ENCODE results near the gene ITGAV. TPM values are rescaled to one million over a fixed set of nuclear protein-coding genes. Genes with fewer than 3 reads are reported as not detected.

The ITGAV gene
- total RNA-seq, 1 experiment from 2014 or later = 26.9 TPM

GRCh38 chr2:186575302-186575701 lies 14.6 kb upstream of the ITGAV start:
- H3K4ac ChIP-seq (ENCODE audit: low read depth, low read length) = no peak overlapping the region
- H2BK5ac ChIP-seq (ENCODE audit: insufficient read length, low read length) = no peak overlapping the region
- no peaks in the 10 kb centered on the region for H3K36me3 Mint-ChIP-seq (ENCODE audit: insufficient read depth in 1 of 3, low read depth in 3 of 3)
- no peak overlapping the region for H3K4me2 ChIP-seq (ENCODE audit: insufficient read depth, insufficient read length, low read length)
- no peak overlapping the region for H3K27ac ChIP-seq (ENCODE audit: insufficient read length, low read depth, low read length)
- no peaks in the 10 kb centered on the region for H4K20me1 ChIP-seq (ENCODE audit: control insufficient read depth, insufficient read depth, insufficient read length)
- H2BK15ac ChIP-seq (ENCODE audit: low read depth, low read length) = no peak overlapping the region
- no peaks in the 10 kb centered on the region for H3K9me3 Mint-ChIP-seq
- WGBS (ENCODE audit: extremely low coverage, insufficient read length, low lambda C conversion rate) = no CpG with 5 or more reads among the region's 1 CpG
- no peak overlapping the region for H4K8ac ChIP-seq (replicated peaks; ENCODE audit: insufficient read length, low read depth, low read length)
- H3K23me2 ChIP-seq (ENCODE audit: insufficient read length, low read depth, low read length, poor library complexity, severe bottlenecking) = no peaks in the 10 kb centered on the region
- no peak overlapping the region for H2BK120ac ChIP-seq (ENCODE audit: low read depth, low read length, poor library complexity, severe bottlenecking)
- no peak overlapping the region for H2BK20ac ChIP-seq (ENCODE audit: low read depth, low read length, poor library complexity, severe bottlenecking)
- H3K27me3 ChIP-seq (ENCODE audit: insufficient read depth, low read length) = no peaks in the 10 kb centered on the region
- no peak overlapping the region for H3K4me3 Mint-ChIP-seq
- H3K56ac ChIP-seq (ENCODE audit: insufficient read length, low read depth, low read length) = no peak overlapping the region
- DNase-seq = no peak
- H4K5ac ChIP-seq (ENCODE audit: insufficient read length, low read depth, low read length) = no peak overlapping the region
- no peaks in the 10 kb centered on the region for H3K27me3 Mint-ChIP-seq (ENCODE audit: low read depth)
- no peaks in the 10 kb centered on the region for H3K79me1 ChIP-seq (ENCODE audit: insufficient read depth, low read depth, low read length, poor library complexity, severe bottlenecking)
- H2AFZ ChIP-seq (ENCODE audit: low read length) = no peak overlapping the region
- no peak overlapping the region for H3K18ac ChIP-seq (ENCODE audit: insufficient read length, low read depth, low read length)
- no peak overlapping the region for H3T11ph ChIP-seq (ENCODE audit: low read length)
- peaks cover 9% of the 10 kb centered on the region in 2 experiments; a peak in 3 of 4 replicates for H3K4me1 Mint-ChIP-seq
- TF ChIP-seq, protein P1, sequence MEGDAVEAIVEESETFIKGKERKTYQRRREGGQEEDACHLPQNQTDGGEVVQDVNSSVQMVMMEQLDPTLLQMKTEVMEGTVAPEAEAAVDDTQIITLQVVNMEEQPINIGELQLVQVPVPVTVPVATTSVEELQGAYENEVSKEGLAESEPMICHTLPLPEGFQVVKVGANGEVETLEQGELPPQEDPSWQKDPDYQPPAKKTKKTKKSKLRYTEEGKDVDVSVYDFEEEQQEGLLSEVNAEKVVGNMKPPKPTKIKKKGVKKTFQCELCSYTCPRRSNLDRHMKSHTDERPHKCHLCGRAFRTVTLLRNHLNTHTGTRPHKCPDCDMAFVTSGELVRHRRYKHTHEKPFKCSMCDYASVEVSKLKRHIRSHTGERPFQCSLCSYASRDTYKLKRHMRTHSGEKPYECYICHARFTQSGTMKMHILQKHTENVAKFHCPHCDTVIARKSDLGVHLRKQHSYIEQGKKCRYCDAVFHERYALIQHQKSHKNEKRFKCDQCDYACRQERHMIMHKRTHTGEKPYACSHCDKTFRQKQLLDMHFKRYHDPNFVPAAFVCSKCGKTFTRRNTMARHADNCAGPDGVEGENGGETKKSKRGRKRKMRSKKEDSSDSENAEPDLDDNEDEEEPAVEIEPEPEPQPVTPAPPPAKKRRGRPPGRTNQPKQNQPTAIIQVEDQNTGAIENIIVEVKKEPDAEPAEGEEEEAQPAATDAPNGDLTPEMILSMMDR (conservative IDR thresholded peaks at IDR 0.05) = no peak
- H2AK5ac ChIP-seq (ENCODE audit: insufficient read length, low read length) = no peak overlapping the region
- no peaks in the 10 kb centered on the region for H3K9me3 ChIP-seq (ENCODE audit: control insufficient read depth, low read depth, low read length)
- no peaks in the 10 kb centered on the region for H3K79me2 ChIP-seq (ENCODE audit: insufficient read depth, low read length)
- H3K27ac Mint-ChIP-seq = peak overlapping the region in 1 of 3 experiments; percentile 50; a peak in 2 of 7 replicates
- no peak overlapping the region for H3K9ac ChIP-seq (ENCODE audit: extremely low read depth, insufficient read length, low read length)
- H2BK12ac ChIP-seq (ENCODE audit: insufficient read length, low read depth, low read length) = no peak overlapping the region
- no peak overlapping the region for H3K23ac ChIP-seq (ENCODE audit: insufficient read length, low read depth, low read length)
- H4K91ac ChIP-seq (ENCODE audit: insufficient read length, low read depth, low read length) = no peak overlapping the region
- no peak overlapping the region for H3K14ac ChIP-seq (ENCODE audit: insufficient read depth, low read length)
- H3K4me1 ChIP-seq (ENCODE audit: insufficient read depth, low read length) = no peaks in the 10 kb centered on the region; the same call in 1 of the 2 replicates
